Caki2 (cell line): Measurements from ENCODE around the gene ELK4. TPM values are rescaled to one million over a fixed set of nuclear protein-coding genes. Genes with fewer than 3 reads are reported as not detected.

Experiments
- DNase-seq: peaks from one replicate; pipeline ENCODE4 v3.0.0-alpha.2; 2015; ENCODE audit warnings: low read depth
- in situ Hi-C: cut with HindIII; loops from 2 replicates; pipeline ENCODE4 v1.10.0; 2016; ENCODE audit warnings: low sequenced_read_pairs, low pct_unique_long_range_greater_than_20kb, mixed read lengths
- total RNA-seq: library from RNA; depleted of rRNA; stranded (reverse); fragments of >200 nt; shearing (Covaris generic); gene quantifications from 2 replicates; pipeline ENCODE4 v1.2.3, GENCODE V29; 2014; ENCODE audit warnings: low replicate concordance

ELK4 gene
- total RNA-seq, 1 experiment from 2014 or later: 16.1 TPM

- in situ Hi-C loops: no loop called here
Measured at GRCh38 chr1:205666372-205667166, 34.8 kb upstream of the ELK4 start.

GRCh38 chr1:205665201-205666045, 33.6 kb upstream of the ELK4 start:
- in situ Hi-C loops: no loop called here
- no peak for DNase-seq

More at GRCh38 chr1:205666372-205667166, 34.8 kb upstream of the ELK4 start:
- no peak for DNase-seq

- no peak for DNase-seq
- in situ Hi-C loops: no loop called here
Measured at GRCh38 chr1:205664399-205665017, 32.7 kb upstream of the ELK4 start.

- in situ Hi-C loops: no loop called here
- no peak for DNase-seq
Measured at GRCh38 chr1:205663286-205663936, 31.6 kb upstream of the ELK4 start.

GRCh38 chr1:205662791-205663190, 31.0 kb upstream of the ELK4 start:
- no peak for DNase-seq
- in situ Hi-C loops: no loop called here

- in situ Hi-C loops: no loop called here
- no peak for DNase-seq
Measured at GRCh38 chr1:205662135-205662738, 30.4 kb upstream of the ELK4 start.

- no peak for DNase-seq
- in situ Hi-C loops: no loop called here
Measured at GRCh38 chr1:205661429-205662134, 29.8 kb upstream of the ELK4 start.

- in situ Hi-C loops: no loop called here
- DNase-seq: no peak
Measured at GRCh38 chr1:205660361-205660760, 28.6 kb upstream of the ELK4 start.

- in situ Hi-C loops: no loop called here
- DNase-seq: peak; percentile 45
Measured at GRCh38 chr1:205658943-205659581, 27.3 kb upstream of the ELK4 start.

GRCh38 chr1:205656236-205656635, 24.4 kb upstream of the ELK4 start:
- in situ Hi-C loops: no loop called here
- DNase-seq: no peak

- DNase-seq: no peak
- in situ Hi-C loops: no loop called here
Measured at GRCh38 chr1:205652984-205653383, 21.2 kb upstream of the ELK4 start.

GRCh38 chr1:205650241-205650640, 18.4 kb upstream of the ELK4 start:
- in situ Hi-C loops: no loop called here
- no peak for DNase-seq

- DNase-seq: no peak
- in situ Hi-C loops: no loop called here
Measured at GRCh38 chr1:205645519-205645918, 13.7 kb upstream of the ELK4 start.

- no peak for DNase-seq
- in situ Hi-C loops: no loop called here
Measured at GRCh38 chr1:205642679-205643307, 11.0 kb upstream of the ELK4 start.

- no peak for DNase-seq
- in situ Hi-C loops: no loop called here
Measured at GRCh38 chr1:205639567-205639966, 7.8 kb upstream of the ELK4 start.

GRCh38 chr1:205637854-205638468, 6.2 kb upstream of the ELK4 start:
- no peak for DNase-seq
- in situ Hi-C loops: no loop called here
